CD4-positive, alpha-beta T cell treated with Interleukin-17A for 4 hours (primary cell): ENCODE results near the gene PDE4C.

Source experiments
- DNase-seq: peaks from one replicate; pipeline ENCODE4 v3.0.0-alpha.2; 2020; ENCODE audit warnings: mixed read lengths

PDE4C gene

DNA sequence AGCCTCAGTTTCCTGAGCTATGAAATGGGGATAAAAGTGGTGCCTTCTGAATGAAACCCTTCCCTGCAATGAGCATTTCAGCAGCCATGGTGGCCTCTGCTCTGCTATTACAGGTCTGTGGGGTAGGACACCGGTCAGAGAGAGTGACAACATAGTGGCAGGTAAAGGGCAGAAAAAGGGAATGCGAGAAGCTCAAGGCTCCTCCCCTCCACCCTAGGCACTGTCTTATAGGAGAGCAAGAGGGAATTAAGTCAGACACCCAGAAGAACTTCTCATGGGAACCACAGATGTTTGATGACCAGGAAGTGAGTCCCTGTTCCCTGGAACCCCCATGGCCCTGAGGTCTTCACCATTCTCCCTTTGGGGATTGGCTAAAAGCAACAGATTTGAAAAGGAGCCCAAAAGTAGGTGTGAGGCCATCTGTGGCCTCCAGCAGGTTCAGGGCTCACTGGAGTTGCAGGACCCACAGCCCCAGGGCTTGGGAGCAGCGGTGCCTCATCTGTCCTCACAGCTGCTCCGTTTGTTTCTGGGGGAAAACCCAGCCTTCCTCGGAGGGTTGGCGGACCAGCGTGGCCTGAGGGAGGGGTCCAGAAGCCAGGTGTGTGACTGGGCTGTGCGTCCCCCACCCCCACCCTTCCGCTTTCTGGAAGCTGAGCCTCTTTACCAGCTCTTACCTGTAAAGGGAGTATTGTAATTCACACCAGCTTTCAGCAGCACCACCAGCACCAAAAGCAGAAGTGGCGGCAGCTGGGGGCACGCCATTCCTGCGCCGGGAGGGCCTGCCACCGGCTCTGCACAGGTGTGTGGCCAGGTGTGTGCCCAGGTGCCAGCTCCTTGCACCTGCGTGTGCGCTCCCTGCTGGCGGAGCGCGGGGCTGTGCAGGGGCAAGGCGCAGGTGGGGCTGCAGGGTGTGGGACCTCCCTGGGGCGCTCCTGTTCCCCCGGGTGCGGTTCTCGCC is 28.6 kb upstream of the PDE4C start:
- DNase-seq, result no peak

DNA sequence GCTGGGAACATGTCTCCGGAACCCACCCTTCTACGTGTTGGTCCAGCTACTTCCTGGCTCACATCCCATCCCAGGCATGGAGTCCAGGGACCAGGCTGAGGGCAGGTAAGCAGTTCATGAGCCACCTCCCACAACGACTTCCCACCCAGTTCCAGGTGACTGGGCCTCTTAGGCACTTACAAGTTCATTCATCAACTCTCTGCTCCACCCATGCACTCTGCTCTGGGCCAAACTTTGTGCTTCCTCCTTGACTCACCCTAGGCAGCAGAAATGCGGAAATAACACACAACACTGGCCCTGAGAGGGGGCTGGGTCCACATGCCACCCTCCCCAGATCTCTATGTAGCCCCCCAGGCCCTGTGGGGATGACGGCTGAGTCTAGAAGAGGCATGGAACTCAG is 27.5 kb upstream of the PDE4C start:
- no peak for DNase-seq

DNA sequence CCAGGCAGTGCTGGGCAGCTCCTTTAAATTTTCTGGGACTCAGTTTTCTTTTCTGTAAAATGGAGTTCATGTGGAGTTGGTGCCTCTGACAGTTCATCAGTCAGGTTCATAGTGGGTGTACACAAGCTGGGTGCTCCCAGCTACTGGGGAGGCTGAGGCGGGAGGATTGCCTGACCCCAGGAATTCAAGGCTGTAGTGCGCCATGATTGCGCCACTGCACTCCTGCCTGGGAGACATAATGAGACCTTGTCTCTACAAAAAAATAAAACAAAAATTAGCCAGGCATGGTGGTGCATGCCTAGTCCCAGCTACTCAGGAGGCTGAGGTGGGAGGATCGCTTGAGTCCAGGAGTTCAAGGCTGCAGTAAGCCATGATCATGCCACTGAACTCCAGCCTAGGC is 26.9 kb upstream of the PDE4C start:
- no peak for DNase-seq

DNA sequence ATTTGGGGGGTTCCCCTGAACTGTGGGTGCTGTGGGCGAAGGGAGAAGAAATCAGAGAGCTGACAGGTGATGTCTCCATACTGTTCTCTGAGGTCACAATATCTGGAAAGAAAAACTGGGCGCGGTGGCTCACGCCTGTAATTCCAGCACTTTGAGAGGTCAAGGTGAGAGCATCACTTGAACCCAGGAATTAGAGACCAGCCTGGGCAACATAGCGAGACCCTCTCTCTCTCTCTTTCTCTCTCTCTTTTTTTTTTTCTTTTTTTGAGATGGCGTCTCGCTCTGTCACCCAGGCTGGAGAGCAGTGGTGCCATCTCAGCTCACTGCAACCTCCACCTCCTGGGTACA is 26.1 kb upstream of the PDE4C start:
- no peak for DNase-seq

DNA sequence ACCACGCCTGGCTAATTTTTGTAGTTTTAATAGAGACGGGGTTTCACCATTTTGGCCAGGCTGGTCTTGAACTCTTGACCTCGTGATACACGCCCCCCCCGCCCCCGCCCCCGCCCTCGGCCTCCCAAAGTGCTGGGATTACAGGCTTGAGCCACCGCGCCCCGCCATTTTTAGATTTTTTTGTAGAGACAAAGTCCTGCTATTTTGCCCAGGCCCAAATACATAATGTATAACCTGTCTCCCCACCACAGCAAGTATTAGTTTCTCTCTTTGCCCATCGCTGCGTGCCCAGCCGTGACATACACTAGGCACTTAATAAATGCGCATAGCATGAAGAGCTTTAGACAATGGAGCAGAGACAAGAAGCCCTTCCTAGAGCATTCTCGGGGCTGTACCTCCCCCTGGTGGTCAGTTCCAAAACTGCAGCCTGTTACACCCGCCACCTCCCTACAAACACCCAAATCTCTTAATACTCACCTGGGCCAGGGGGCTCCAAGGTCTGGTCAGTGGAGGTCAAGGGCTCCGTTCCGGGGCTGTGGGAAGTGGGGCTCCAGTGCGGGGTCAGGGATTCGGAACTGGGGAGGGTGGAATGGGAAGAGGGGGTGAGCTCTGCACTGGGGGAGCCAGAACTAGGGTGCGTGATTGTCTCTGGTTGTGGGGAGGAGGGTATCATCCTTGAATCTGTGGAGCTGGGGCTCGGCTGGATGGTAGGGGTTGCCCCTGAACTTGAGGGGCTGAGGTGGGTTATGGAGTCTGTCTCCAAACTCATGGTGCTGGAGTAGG is 25.5 kb upstream of the PDE4C start:
- peak; percentile 87 for DNase-seq

DNA sequence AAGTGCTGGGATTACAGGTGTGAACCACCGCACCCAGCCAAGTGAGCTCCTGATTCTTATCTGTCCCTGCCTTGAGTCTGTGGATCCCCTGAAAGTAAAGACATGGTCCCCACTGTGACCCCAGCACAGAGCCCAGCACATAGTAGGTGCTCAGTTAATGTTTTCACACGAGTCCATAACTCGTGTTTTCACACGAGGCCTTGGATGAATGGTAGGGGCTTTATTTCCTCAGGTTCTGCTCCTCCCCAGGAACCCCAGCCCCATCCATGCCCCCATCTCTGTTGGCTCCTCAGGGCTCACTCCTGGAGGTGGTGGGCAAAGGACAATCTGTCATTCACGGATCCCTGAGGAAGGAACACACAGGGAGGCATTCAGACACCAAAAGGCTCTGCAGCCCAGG is 23.6 kb upstream of the PDE4C start:
- no peak for DNase-seq

DNA sequence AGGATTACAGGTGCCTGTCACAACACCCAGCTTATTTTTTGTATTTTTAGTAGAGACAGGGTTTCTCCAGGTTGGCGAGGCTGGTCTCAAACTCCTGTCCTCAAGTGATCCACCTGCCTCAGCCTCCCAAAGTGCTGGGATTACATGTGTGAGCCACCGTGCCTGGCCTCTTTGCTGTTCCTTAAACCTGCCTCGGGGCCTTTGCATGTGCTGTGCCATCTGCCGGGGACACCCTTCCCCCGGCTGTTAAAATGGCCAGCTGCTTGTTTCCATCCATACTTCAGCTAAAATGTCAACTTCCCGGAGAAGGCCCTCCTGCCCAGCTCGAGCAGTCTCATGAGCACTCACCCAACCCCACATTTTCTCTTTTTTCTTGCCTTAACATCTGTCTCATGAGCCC is 19.1 kb upstream of the PDE4C start:
- DNase-seq, result no peak

DNA sequence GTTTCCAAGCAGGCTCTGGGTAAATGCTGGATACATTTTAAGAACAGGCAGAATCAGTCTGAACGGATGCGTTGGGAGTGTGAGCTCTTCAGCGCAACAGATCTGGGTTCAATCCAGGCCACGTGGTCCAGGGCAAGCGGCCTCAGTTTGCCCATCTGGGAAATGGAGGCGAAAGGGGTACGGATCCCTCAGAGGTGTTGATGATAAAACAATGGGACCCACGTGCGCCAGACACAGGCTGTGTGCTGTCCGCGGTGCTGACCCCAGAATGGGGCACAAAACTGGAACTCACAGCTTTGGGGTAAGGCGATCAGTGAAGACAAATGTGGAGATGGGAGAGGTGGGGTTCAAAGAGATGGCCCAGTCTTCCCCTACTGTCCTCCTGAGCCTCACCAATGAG is 13.1 kb upstream of the PDE4C start:
- no peak for DNase-seq

DNA sequence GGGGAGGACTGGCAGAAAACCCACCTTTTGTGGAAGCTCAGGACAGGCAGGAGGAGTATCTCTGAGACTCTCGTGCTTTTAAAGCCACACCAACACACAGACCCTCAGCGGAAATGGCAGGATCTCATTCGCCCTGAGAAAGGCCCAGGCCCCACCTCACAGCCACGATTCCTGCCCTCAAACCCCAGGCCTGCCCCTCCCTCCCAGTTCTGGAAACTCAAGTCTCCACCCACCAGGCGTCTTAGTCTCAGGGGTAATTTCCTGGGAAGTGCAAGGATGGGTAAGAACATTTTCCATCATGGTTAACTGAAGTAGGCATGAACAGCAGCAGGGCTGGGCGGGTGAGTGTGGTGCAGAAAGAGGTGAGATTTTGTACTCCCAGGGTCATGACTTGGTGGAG is 8.0 kb upstream of the PDE4C start:
- no peak for DNase-seq

DNA sequence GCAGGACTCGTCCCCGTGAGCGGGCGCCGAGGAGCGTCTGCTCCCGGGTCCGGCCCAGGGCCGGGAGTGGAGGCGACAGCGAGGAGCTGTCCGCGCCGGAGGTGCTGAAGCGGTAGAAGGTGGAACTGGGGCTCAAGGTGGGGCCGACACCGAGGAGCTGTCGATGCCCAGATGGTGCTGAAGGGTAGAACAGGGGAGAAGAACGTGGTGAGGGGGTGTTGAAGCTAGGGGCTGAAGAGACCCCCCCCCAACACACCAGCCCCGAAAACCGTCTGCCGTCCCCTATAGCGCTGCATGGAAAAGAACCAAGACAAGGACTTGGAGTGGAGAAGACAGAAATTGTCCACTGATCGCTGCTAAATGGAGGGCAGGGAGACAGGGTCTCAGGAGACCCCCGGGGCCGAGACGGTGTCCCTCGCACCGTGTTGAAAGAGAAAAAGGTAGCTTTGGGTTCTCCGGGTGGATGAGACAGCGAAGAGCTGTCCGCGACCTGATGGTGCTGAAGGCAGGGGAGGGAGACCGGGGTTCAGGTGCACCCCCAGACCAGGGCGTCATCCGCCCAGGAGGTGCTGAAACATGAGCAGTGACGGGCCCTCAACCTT is 7.1 kb upstream of the PDE4C start:
- DNase-seq, result peak; percentile 59

DNA sequence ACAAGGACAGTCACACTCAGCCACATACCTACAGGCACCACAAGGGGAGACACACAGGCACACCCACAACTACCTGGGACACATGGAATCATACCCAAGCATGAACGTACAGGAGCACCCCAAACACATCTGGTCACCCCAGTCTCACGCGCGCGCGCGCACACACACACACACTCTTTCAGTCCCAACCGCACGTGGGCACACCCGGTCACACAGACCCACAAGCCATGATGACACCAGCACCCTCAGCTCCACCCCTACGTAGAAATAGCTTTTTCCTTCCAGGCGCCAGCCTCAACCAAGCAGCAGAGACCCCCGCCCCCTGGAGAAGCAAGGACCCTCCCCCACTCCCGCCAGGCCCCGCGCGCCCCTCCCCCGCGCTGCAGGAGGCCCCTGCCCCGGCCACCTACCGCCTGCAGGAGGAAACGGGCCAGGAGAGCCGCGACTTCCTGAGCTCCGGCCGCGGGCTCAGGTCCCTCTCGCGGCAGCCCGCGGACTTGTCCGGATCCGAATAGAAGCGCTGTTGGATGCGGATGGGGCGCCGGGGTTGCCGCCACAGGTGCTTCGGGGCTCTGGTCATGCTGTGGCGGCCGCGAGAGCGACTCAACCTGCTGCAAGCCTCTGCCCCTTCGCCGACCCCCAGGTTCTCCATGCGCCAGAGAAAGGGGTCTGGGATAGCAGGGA is 6.4 kb upstream of the PDE4C start:
- no peak for DNase-seq

DNA sequence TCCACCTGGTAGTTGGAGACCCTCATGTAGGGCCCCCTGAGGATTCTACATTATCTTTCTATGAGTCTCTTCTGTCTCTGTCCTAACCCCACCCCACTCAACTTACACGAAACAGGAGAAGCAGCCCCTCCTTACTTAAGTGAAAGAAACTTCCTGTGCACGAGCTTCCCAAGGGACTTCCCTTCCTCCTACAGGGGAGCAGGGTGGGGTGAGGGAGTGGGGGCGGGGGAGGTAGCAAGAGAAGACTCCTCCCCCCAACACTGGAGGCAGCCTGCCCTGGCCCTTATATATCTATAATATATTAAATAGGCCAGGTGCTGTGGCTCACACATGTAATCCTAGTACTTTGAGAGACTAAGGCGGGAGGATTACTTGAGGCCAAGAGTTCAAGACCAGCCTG is 5.5 kb upstream of the PDE4C start:
- DNase-seq, result no peak

DNA sequence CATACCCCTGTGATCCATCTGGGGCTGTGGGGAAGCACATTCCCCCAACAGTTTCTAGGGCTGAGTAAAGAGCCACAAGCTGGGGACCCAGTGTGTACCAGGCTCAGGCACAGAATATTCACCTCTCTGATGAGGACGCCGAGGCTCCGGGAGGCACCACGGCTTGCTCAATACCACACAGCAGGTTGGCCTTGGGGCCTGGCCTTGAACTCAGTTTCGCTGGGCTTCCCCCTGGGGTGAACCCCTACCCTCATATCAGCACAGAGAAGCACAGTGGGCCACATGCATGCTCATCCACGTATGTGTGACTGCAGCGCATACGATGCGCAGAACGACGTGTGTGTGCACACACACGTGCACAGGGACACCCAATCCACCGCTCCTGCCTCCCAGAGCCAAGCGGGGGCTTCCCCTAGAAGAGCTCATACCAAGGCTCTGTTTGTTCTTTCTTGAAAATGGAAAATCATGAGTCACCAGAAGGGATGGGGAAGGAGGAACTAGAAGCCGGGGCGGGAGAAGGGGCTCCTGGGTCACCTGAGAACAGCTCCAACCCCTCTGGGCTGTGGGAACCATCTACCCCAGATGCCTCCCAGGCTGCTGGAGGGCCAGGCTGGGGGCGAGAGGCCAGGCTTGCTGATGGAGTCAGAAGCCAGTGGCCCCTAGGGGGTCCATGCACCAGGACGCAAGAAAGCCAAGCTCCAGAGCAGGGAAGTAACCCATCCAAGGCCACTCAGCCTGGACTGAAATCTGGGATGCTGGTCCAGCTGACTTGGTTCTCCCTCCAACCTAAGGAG is 4.9 kb upstream of the PDE4C start:
- DNase-seq, result no peak

DNA sequence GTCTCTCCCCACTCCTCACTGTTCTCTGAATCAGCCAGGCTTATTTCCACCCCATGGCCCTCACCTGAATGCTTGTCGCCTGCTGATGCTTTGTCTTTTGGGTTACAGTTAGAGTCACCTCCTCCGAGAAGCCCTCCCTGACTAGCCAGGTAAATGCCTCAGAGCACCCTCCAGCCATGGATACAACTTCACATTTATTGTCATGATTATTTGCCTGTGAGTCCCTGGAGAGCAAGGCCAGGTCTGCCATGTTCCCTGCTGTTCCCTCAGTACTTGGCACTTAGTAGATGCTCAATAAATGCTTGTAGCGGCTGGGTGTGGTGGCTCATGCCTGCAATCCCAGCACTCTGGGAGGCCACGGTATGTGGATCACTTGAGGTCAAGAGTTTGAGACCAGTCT is 3.7 kb upstream of the PDE4C start:
- no peak for DNase-seq

DNA sequence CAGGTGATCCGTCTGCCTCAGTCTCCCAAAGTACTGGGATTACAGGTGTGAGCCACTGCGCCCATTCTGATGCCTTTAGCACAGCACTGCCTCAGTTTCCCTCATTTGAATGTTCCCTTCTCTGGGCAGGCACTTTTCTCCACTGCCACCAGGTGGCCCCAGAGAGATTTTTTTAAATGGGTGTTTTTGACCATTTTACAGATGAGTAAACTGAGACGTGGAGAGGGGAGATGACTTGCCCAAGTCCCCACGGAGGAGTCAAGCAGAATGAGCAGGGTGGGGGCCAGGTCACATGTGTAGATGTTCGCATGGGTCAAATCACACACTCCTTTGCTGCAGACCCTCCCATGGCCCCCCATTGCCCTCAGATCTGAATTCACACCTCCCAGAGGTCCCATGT is 3.2 kb upstream of the PDE4C start:
- DNase-seq, result no peak

DNA sequence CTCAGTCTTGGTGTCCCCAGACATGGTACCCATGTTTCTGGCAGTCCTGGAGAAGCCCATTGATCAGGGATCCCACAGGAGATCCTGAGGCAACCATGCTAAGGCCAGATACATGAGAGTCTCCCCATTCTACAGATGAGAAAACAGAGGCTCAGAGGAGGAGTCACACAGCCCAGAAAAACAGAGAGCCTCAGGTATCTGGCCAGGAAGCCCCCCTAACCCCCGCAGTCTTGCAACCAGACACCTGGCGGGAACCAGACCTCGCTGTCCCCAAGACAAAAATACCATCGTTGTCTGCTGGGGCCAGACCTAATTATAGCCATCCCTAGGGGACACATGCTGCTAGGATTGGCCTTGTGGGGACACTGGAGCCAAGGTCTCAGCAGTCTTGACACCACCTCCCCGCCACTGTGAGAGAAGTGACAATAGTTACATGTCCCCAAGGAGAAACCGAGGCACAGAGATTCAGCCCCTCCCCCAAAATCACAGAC is 1.6 kb upstream of the PDE4C start:
- DNase-seq, result no peak

DNA sequence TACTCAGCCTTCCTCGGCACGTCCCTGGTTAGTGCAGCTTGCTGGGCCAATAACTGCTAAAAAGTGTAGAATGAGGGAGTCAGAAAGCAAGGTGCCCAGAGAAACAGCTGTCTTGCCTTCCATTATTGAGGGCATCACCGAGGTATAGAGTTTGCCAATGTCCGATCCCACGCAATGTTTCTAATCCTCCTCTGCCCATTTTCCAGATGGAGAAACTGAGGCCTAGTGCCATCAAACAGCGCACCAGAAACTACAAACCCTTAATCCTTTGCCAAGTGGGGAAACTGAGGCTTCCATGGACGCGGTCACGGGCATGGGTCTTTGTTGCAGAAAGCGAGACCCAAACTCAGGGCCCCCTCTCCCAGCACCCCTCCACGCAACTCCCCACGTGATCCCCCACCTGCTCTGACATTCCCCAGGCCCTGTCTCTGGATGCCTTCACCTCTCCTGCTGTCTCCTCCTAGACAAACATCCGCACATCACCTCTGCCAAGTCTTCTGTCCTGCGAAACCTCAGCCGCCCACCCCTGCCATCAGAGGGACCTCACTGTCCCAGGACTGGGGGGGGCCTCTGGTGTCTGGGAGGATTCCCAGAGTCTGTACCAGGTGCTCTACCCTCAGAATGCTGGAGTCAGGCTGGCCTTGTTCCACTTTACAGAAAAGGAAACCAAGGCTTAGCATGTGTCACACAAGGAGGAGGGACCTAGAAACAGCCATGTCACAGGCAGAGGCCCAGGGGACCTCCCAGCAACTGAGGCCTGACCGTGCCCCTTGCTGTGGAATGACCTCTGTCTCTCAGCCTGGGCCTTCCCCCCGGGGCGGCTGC is 930 bp upstream of the PDE4C start:
- DNase-seq, result no peak

DNA sequence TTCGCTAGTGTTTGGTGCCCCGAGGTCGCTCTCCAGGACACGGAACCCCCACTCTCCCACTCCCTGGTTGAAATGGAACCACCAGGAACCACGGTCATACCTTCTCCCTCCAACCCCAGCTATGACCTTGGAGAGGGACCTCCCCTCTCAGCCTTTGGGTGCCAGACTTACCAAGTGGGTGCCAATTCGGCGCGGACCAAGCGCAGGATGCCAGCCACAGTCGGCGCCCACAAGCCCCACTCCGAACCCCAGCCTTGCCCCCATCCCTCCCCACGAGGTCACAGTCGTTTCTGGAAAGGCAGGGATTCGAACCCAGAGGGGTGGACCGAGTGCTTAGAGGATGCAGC is 910 bp downstream of the PDE4C start:
- no peak for DNase-seq

DNA sequence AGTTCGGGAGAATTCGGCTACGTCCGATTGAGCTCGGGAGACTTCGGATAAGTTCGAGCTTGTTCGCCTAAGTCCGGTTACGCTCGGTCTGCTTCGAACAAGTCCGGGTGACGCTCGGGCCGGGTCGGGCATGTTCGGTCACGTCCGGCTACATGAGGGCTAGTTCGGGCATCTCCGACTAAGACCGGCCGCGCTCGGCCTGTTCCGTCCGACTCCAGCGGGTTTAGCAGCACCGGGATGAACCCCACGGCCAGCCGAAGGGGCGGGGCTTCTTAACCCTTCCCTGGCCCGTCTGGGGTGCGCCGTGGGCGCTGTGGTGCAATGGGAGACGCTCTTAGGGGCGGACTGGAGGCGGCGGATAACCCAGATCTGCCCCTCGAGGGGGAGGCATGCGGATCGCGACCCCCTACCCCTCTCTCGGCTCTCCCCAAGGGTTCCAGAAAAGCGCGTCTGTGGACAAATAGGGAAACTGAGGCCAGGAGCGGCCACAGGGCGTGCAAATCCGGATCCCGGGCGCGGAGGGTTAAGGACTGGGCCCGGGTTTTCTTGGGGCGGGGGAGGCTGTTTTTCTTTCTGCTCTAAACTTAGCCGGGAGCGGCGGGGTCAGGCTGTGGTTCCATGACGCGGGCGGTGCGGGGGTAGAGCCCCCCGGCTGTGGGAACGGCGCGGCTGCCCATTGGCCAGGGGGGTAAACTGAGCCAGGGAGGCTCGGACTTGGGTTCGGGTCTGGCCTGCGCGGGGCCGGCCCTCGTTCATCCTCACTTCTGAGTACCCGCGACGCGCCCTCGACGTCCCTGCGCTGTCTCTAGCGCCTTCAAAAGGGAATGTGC is 1.5 kb downstream of the PDE4C start:
- DNase-seq, result peak; percentile 90

DNA sequence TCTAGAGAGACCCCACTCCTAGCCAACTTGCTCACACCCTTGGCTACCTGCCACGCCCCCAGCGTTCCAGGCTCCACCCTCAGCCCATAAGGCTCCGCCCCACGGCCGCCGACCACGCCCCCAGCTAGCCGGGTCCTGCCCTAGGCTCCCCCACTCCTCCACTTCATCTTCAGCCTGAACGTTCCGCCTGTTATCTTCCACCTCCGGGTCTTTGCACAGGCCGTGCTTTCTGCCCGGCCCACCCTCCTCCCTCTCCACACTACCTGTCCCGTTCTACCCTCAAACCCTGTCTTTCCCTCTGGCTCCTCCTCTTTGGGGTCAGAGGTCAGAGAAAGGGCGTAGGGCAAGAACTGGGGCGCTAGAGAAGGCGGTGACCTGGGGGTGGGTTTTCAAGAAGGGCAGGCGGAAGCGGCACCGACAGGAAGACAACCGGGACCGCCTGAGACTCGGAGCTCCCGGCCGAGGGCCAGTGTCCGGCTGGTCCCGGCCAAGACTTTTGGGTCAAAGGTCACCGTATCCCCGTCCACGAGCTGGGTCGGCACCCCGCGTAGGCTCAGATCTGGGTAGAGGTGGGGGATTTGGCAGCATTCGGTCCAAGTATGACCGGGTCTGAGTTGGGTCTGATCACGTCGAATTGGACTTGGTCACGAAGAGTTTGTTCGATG is 2.2 kb downstream of the PDE4C start:
- no peak for DNase-seq
